Measurements from ENCODE around the gene NRAS.

Gene NRAS

GRCh38 chr1:114671939-114672275, 44.7 kb downstream of the NRAS start:
- DNase-seq: no peak

- peak; percentile 2 for DNase-seq
These were observed 45.3 kb downstream of the NRAS start for GRCh38 chr1:114671011-114671938.

DNA sequence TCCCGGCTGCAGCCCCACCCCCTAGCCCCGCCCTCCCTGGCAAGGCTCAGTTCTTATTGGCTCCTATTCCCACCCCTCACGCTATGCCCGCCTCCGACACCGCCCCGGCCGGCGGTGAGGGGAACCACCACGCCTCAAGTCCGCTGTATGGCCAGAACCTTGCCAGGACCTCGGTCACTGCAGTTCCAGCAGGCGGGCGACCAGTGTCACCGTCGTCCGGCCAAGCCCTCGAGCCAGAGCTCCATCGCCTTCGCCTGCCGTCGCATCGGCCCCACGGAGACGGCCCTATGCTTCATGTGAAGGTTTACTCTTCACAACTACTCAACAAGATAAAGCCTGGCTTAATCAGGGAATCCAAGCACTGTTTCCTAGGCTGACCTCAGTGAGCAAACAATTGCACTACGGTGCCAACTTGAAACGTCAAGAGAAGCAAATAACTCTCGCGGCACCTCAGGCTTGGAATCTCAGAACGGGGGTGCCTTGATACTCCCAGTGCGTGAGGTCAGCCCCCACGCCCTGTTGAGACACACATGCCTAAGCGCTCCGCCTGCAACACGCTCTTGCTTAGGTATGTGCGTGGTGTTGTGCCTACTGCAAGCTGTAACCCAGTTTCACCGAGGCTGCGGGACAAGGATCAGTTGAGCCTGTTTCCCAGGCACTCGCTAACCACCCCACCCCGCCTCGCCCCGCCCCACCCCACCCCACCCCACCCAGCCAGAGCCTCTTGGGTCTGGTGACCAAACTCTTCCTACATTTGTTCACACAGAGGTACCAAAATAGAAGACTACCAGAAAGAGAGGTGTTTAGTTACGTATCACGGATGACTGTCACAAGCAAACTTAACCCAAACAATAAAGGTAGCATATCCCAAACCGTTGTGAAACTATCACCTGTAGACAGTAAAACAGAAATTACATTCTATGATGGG, 46.2 kb downstream of the NRAS start:
- peak; percentile 95 for DNase-seq

- no peak for DNase-seq
These were observed 46.9 kb downstream of the NRAS start, which contains the start of gene DENND2C for GRCh38 chr1:114669562-114670082. Gene DENND2C (minus strand): TSS chr1:114670049. CDS start chr1:114625984, 44,065 bp downstream.

DNA sequence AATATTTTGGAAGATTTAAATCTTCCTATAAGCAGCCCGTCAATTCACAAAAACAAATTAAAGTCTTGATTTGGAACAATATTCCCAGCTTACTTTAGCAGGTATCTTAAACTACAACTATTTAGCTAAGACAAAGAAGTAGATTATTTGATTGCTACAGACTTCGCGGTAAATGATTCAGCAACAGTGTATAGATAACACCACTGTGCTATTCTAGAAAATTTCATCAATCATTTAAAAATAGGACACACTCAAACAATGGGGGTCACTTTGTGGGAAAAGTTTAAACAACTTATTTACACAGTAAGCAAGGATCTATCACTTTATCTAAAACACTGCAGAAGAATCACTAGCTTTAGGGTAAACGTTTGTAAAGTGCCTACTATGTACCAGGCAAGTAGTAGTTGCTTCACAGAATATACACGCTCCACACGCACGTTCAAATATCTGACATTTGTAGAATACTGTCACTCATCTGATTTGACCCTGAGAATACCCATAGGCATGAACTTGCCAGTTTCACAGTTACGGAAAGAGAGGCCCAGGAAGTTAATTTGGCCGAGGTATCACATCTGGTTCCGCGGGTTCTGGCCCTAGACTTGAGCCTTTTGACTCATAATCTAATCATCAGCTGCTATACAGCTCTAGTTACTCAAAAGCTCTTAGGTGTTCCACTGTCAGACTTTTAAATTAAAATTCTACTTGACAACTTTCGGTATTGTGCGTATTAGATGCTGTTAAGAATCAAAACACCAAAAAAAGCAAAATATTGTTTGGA, 47.6 kb downstream of the NRAS start:
- DNase-seq: peak; percentile 27

- no peak for DNase-seq
These were observed 48.2 kb downstream of the NRAS start for GRCh38 chr1:114668373-114668772.

DNA sequence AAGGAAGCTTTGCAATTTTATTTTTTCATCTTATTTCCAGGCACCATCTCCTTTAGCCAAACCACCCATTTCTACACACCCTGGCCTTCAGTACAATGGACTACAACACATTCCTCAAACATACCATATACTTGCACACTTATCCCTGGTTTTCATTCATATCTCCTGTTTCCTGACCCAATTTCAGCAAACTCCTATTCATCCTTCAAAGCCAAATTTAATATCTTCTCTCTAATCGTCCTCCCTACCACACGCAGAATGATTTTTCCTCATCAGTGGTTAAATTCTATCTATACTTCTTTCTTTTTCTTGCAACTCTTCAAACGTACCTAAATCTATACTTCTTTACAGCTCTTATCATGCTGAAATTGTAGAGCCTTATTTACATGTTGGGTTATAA, 49.6 kb downstream of the NRAS start:
- no peak for DNase-seq

DNA sequence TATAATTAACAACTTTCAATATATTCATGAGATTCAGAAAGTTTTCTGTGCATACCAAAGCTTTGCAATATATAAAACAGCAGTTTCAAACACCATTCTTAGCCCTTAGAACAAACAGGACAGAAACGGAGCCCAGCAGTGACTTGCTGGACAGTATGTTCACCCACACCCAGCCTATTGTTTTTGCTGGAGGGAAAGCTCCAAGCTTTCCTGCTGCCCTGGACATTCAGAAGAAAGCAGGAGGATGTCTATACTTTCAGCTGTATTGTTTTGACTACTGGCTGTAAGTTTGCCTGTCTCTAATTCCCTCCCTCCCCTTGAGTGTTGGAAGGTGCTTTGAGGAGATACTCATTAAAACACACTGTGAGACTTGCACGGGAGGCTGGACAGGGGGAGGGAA, 56.3 kb downstream of the NRAS start:
- DNase-seq: no peak
